Superior temporal gyrus (tissue), 1 donor: ENCODE measurements around the gene PIWIL1.
A peak's percentile ranks its signal among the peaks of the same experiment; 100 is the strongest.

Experiments
- DNase-seq: peaks from one replicate; pipeline ENCODE4 v3.0.0-alpha.2; 2016; ENCODE audit errors: extremely low spot score

PIWIL1 gene

DNA sequence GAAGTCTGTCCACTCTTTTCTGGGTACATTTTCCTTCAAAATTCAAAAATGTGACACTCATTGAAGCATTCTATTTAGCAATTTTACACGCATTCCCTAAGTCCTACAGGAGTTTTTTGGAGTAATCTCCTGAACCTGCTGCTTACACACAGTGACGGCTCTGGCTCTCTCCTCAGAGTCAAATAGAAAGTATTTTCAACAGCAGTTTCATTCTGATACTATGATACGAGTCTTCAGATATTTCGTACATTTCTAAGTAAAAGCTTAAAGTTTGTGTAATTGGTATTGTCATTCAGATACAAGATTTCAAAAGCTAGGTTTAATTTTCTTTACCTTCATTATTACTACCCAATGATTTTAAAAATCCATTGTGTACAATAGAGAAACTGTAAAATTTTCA is 36.4 kb downstream of the PIWIL1 start:
- DNase-seq: no peak

DNA sequence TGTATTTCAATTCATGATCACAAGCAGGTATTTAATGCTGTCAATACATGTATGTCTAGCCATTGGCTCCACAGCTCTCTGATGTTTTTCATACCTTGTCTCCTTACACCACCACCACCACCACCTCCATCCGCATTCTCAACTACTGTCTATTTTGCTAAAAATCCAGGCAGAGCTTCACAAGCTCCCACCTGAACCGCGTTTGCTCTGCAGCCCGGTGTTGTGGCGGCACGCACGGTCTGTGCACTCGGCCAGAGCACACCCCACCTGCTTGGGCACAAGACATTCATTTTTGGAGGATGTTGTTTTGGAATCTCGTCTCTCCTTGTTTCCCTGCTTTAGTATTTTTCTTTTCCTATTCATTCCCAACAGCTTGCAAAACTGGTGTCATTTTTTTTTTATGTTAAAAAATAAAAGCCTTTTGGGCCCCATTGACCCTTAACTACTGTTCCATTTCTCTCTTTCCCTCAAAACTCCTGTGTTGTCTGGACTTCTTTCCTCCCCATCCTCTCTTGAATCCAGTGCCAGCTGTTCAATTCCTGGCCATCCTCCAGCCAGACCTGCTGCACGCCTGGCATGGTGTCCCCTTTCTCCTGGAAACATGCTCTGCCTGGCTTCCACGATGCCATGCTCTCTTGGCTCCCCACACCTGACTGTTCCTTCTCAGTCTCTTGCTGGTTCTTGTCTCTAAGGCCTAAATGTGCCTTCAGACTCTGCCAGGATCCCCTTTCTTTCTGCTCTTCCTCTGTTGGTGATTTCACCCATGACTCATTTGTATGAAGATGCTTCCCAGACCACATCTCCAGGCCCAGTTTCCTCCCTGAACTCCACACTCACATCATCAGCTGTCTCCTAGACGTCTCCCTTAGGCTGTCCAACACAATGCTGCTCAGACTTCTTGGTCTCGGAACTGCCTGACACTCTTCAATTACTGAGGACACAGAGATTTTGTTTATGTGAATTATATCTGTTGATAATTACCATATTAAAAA is 37.9 kb downstream of the PIWIL1 start:
- no peak for DNase-seq

DNA sequence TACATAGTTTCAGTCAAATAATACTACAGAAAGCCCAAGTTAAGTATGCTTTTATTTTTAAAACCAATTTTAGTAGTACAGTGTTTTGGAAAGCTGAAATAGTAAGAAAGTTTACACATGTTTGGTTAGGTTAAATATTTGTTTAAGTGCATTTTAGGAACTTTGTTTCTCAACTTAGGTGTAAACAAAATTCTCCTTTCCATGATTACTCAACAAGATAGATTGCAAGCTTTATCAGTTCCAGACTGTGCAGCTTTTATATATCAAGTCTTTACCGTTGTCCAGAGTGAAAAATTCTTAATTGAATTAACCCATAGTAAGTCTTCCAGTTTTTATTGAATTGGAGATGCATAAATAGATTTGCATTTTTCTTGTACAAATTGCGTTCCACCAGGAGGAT is 45.1 kb downstream of the PIWIL1 start:
- DNase-seq: no peak

DNA sequence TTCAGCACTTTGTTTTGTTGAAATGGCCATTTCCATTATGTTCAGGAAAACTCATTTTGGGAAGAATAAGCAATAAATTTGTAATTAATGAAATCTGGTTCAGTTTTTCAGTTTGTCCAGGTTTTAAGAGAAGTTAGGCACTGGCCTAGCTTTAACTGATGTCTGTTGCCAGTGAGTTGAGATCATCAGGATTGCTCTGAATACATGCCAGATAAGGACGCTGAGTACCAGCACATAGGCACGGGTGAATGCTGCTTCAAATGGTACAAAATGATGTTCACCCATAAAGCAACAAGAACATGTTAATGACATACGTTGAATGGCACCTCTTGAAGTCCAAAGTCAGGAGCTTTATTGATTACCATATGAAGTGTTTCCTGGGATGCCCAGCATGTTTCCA is 46.5 kb downstream of the PIWIL1 start:
- DNase-seq: no peak

DNA sequence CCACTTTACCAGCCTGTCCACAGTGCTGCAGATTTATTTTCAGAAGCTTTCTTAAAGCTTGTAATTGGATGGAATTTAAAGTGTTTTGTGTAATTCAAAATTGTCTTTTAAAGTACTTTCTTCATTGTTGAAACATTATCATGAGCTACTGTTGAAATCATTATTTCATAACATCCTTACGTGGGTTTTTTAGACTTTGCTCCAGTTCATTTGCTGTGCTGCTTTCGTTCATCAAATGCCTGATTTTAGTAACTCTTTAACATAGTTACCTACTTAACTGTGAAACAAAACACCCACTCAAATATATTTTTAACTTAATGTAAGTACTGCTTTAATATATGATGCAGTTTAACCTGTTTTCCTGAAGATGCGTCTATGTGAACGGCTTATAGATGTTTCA is 47.5 kb downstream of the PIWIL1 start:
- no peak for DNase-seq

DNA sequence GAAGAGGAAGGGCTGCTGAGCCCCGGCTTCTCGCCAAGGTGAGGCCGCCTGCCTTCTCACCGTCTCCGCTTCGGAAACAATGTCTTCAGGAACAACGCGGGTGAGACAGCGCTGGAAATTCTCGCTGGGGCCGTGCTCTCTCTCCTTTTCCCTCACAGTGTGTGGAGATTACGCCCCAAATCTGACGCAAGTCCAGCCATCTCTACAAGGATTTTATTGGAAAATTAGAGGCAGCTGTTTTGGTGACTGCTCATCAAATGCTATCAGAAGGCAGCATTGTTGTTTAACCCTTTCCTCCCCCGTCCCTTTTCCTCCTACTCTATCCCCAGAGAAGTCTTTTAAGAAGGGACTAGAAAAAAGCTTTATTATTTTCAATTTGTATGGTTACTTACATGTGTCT is 53.5 kb downstream of the PIWIL1 start:
- no peak for DNase-seq

DNA sequence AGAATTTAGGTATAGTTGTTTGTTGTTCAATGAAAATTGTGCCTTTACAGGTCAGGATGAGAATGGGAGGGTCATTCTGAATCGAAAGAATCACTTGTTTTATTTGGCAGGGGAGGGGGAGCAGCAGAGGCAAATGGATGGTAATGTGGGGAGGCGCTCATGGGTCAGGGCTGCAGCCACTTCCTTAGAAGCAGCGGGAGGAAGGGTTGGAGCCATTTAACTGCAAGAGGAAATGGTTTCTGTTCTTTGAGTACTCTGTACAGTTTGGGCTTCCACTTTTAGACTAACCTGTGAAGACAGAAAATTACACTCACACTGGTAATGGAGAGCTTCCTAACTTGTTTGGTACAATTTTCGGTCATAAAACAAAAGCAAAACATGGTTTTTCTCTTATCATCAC is 57.2 kb downstream of the PIWIL1 start:
- no peak for DNase-seq

DNA sequence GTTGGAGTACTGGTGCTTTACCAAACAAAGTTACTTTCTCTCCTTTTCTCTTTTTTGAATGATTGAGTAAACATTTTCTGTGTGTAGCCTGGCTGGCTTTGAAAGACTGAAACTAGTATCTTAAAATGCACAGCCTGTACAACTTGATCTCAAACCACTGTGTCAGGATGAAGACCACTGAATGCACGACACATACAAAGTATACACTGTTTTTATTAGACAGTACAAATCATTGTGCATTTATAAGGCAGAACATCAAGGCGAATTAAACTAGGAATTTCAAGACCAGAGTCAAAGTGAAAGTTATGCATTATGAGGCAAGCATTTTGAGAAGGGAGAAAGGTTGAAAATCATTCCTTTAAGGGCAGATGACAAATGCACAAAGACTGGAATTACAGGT is 59.0 kb downstream of the PIWIL1 start:
- no peak for DNase-seq

DNA sequence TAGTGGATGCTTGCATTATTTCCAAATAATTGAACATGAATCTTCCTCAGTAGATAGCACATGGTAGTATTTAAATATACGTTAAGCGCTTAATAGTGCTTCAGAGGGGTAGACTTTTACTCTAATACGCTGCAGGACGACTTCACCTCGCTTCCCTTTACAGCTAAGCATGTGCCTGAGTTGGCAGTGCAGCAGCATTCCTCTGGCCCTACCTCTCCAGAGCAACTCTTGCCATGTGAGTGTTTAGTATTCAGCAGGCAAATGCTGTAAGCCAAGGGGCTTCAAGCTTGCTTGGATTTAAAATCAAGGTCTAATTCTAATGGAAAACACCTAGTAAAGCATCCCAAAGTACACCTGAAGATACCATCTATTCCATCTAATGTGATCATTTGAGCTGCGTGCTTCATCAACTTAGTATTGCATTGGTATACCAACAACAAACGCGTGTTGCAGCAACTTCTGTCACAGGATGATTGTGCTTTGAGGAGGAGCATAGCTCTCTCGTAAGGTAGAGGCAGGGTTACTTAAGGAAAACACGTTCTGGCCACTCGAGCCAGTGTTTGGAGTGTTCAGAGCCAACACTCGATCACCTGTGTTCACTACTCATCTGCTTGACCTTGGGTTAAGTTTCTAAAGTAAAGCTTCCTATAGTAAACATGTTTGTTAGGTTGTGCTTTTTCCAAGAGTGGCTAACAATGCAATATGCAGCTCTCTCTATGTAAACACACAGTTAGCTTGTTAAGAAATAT is 60.6 kb downstream of the PIWIL1 start:
- peak; percentile 28 for DNase-seq

DNA sequence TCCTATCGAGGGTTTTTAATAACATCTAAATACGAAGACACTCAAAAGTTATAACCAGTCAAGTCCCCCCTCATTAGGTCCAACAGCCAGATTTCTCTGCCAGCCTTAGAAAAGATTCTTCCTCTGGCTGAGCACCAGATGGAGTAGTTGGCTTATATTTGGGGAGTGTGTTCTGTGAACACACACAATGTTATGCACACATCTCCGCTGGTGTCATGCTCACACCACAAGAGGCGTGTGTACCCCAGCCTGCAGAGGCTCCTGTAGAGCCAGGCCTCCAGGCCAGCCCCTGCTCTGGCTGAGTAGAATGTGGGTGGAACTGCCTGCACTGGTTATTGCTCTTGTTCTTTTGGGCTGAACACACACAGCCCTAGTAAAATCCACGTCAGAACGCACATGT is 64.0 kb downstream of the PIWIL1 start:
- DNase-seq: peak; percentile 50

DNA sequence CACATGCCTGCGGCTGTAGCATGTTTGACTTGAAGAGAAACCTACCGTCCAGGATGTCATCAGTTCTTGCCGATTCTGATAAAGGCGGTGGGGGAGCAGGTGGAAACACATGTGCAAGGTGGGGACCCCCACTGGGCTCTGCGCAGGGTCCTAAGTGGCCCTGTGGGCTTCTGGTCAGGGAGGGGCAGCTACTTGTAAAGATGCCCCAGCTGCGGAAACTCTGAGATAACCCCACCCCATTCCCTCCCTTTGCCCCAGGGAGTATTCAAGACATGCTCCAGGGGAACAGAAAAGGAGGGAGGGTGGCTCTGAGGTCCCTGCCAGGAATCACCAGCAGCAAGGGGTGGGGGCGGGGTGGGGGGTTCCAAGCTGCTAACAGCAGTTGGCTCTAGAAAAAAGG is 67.6 kb downstream of the PIWIL1 start:
- DNase-seq: no peak

DNA sequence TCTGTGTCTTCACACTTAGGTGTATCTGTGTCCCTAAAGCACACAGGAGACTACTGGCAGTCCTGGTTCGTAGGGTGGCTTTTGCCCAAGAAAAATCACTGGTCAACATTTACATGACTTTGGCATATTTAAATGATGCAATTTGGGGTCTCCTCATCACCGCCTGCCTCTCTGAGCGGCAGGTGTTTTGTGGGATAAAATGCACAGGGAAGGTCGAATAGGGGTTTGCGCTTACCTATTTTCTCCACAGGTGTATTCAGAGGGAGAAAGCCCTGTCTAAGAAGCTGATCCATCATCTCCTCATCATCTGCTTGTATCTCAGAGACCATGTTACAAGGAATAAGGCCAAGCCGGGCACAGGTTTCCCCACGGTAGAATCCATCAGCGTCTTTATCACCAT is 74.7 kb downstream of the PIWIL1 start:
- no peak for DNase-seq

DNA sequence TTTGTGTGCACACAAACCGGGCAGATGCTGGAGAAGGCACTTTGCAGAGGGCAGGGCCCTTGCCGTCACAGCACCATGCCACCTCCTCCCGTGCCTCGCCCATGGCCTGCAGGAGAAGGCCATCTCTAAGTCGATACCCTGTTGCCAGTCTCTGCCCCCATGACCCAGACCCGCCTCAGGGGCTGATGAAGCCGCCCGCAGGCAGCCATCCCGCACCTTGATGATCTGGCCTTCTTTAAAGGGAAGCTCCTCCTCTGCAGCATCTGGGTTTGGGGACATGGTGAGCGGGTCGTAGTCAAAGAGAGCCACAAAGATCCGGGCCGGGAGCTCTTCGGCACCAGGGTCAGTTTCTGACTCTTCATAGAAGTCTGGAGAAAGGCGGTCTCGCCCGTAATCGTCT is 76.2 kb downstream of the PIWIL1 start:
- no peak for DNase-seq

DNA sequence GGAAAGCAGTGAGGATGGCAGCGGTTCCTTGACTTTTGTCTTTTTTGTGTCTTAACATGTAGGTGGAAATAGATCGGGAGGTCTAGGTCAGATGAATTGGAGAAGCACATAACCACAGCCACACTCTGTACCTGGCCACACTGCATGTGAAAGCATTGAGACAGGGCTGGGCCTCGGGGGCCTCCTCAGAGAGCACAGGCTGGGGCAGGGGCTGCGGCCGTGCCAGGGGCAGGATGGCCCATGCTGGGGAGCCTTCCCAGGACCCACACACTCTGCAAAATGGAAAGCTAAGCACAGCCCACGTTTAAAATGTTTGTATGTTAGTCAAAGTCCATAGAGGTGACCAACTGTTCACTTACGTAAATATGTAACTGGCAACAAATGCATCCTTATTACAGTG is 76.7 kb downstream of the PIWIL1 start:
- no peak for DNase-seq

DNA sequence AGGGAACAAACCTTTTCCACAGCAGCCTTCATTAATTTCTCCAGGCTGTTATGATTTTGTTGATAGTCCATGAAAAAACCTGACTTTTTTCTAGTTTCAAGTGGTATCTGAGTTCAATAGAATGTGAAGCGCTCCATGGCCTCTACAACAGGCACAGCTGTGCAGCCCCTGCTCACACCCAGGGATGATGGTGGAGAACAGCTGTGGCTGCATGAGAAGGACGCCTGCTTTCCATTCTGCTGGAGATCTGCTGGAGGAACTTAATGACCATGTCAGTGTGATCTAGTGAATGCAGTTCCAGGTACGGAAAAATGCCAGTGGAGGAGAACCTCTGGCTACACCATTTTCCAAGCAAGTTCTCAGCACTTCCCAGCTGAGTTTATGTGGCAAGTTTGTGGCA is 80.6 kb downstream of the PIWIL1 start:
- no peak for DNase-seq

DNA sequence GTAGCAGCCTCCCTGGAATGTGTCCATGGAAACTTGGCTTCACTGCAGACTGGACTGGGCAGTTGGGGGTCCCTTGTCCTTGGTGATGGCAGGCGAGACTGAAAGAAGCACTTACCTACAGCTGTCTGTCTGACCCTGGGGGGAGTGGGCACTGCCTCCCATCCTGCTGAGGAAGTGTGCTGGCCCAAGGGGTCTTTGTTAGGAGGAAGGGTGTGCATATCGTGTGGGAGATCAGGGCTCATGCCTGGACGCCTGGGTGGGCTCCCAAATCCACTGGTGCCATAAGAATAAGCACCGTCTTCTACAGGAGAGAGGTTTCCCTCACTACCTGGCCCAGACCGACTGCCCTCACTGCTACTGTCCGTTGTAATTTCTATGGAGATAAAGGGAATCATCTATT is 81.4 kb downstream of the PIWIL1 start:
- no peak for DNase-seq

DNA sequence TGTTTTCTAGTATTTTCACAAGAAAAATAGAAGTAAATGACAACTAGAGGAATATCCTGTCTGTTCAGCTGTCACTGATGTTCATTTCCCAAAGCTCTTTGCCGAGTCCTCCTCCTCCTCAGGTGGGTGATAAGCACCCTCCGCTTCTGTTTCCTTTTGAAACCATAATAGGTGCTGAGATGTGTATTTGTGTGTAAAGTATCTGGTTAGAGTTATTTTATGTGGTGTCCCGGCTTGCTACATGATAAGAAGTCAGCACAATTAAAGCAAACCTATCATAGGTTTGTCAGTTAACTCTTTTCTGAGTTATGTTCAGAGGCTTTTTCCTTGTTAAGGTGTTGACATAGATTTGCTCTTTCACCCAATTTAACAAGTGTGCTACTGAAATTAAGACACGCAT is 82.4 kb downstream of the PIWIL1 start:
- DNase-seq: no peak

DNA sequence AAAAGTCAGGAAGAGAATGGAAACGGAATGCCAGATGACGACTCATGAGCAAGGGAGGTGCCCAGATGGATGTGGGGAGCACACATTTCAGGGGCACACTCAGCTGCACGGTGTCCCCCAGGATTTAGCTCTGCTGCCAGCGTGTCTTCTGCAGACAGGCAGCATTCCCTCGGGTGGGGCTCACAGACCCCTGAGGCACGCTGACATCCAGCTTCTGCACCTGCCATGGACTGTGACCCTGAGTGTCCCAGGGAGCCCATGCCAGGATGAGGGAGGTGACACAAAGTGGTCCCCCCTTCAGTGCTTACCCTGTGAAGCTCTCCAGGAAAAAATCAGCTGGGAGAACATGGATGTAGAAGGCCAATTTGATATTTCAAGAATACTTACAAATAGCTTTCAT is 84.2 kb downstream of the PIWIL1 start:
- no peak for DNase-seq
